Endothelial cell of umbilical vein (primary cell): ENCODE data around the gene CAMK2D. TPM values are rescaled to one million over a fixed set of nuclear protein-coding genes. Genes with fewer than 3 reads are reported as not detected.

Source experiments
- BruUV-seq: library from RNA; stranded (reverse); fragments of 400-500 nt; replicated peaks from 2 replicates; lab custom pipeline; 2021; lab: Mats Ljungman, UMichigan
- CTCF ChIA-PET: fragments of 300-600, 350-600 bp; sonication (Branson Sonifier 250); formaldehyde crosslinking; loops from one replicate; lab custom pipeline; 2021; ENCODE audit warnings: antibody characterized with exemption, inconsistent platforms; lab: Charles Lee
- POLR2A ChIA-PET: fragments of 300-600, 350-600 bp; sonication (Branson Sonifier 250); formaldehyde crosslinking; loops from one replicate; lab custom pipeline; 2021; ENCODE audit warnings: antibody characterized with exemption, inconsistent platforms; lab: Charles Lee
- DNase-seq: peaks from one replicate; pipeline ENCODE4 v3.0.0-alpha.2; 2011; ENCODE audit warnings: low read depth, low spot score
- FAIRE-seq: peaks from 2 replicates; lab custom pipeline; 2011; peaks lifted over from hg19 to GRCh38; lab: Jason Lieb, UNC
- H2AFZ ChIP-seq: 2 replicates; pipeline ENCODE4 v1.6.0; 2012; ENCODE audit warnings: low read depth, low read length, control low read depth, inconsistent platforms
- H3K27ac ChIP-seq: 2 replicates; pipeline ENCODE4 v1.5.1; 2011; ENCODE audit warnings: low read depth, mild to moderate bottlenecking, control low read depth, low read length, moderate library complexity; ENCODE audit not compliant: insufficient read depth
- H3K27me3 ChIP-seq, 2 experiments: 2 replicates each; pipeline versions ENCODE4 v1.6.0 to v1.6.1; 2011; ENCODE audit warnings: low read length in 2 of 2, mixed read lengths in 1 of 2; ENCODE audit not compliant: control insufficient read depth in 2 of 2, insufficient read depth in 2 of 2
- H3K36me3 ChIP-seq, 2 experiments: 2 replicates in 1 of 2; 3 replicates in 1 of 2; pipeline ENCODE4 v1.5.1; 2011; ENCODE audit warnings: low read length in 2 of 2, mild to moderate bottlenecking in 1 of 2, moderate library complexity in 1 of 2; ENCODE audit not compliant: control insufficient read depth in 2 of 2, insufficient read depth in 2 of 2; ENCODE audit errors: extremely low read depth in 1 of 2
- H3K4me1 ChIP-seq: 3 replicates; pipeline ENCODE4 v1.5.1; 2011; ENCODE audit warnings: mild to moderate bottlenecking, low read length; ENCODE audit not compliant: control insufficient read depth, insufficient read depth; ENCODE audit errors: extremely low read depth
- H3K4me2 ChIP-seq: 2 replicates; pipeline ENCODE4 v1.6.1; 2011; ENCODE audit warnings: low read length, control low read depth, mixed read lengths; ENCODE audit not compliant: insufficient read depth
- H3K4me3 ChIP-seq, 3 experiments: fragments of 200-600 bp in 1 of 3; sonication (generic), shearing (Covaris generic) in 1 of 3; replicated peaks in 1 of 3; 2 replicates each; pipeline ENCODE4 v1.5.1; 2011 to 2016; ENCODE audit warnings: control low read depth in 3 of 3, low read length in 3 of 3, mild to moderate bottlenecking in 2 of 3, inconsistent platforms in 1 of 3, low read depth in 1 of 3, moderate library complexity in 1 of 3; ENCODE audit not compliant: insufficient read depth in 1 of 3
- H3K79me2 ChIP-seq: 2 replicates; pipeline ENCODE4 v1.6.0; 2012; ENCODE audit warnings: low read length, inconsistent platforms; ENCODE audit not compliant: control insufficient read depth, insufficient read depth
- H3K9ac ChIP-seq: replicated peaks from 2 replicates; pipeline ENCODE3; 2011; ENCODE audit warnings: low read length, control low read depth; ENCODE audit not compliant: insufficient read depth; ENCODE audit errors: extremely low read depth
- H3K9me1 ChIP-seq: replicated peaks from 3 replicates; pipeline ENCODE4 v1.6.0; 2011; ENCODE audit warnings: mild to moderate bottlenecking, low read length; ENCODE audit not compliant: control insufficient read depth, insufficient read depth; ENCODE audit errors: extremely low read depth
- H3K9me3 ChIP-seq: replicated peaks from 2 replicates; pipeline ENCODE4 v1.5.1; 2012; ENCODE audit warnings: low read length, inconsistent platforms; ENCODE audit not compliant: control insufficient read depth, insufficient read depth
- H4K20me1 ChIP-seq: replicated peaks from 2 replicates; pipeline ENCODE3; 2011; ENCODE audit warnings: mild to moderate bottlenecking, low read length; ENCODE audit not compliant: control insufficient read depth, insufficient read depth; ENCODE audit errors: extremely low read depth
- CTCF ChIP-seq, 2 donors: IDR thresholded peaks; 1 replicate in 1 of 2; 2 replicates in 1 of 2; pipeline ENCODE4 v1.5.1; 2011; ENCODE audit warnings: low read length in 2 of 2, mild to moderate bottlenecking in 2 of 2, moderate library complexity in 2 of 2, control low read depth in 1 of 2, inconsistent platforms in 1 of 2, low read depth in 1 of 2; ENCODE audit not compliant: insufficient read depth in 1 of 2; ENCODE audit errors: extremely low read depth in 1 of 2
- EZH2 ChIP-seq: IDR thresholded peaks from 2 replicates; pipeline ENCODE4 v1.6.1; 2012; ENCODE audit warnings: borderline replicate concordance, low read depth, mild to moderate bottlenecking, moderate library complexity, low read length, inconsistent platforms; ENCODE audit not compliant: severe bottlenecking
- FOS ChIP-seq: IDR thresholded peaks from 2 replicates; pipeline ENCODE4 v1.6.1; 2011; ENCODE audit warnings: mild to moderate bottlenecking, low read length, moderate library complexity, borderline replicate concordance; ENCODE audit not compliant: insufficient read depth
- GATA2 ChIP-seq: IDR thresholded peaks from 2 replicates; pipeline ENCODE4 v1.7.0; 2011; ENCODE audit warnings: low read depth, mild to moderate bottlenecking, moderate library complexity, mixed read lengths, low read length; ENCODE audit not compliant: insufficient read length, insufficient read depth
- JUN ChIP-seq: IDR thresholded peaks from 2 replicates; pipeline ENCODE4 v1.6.1; 2011; ENCODE audit warnings: borderline replicate concordance, low read depth; ENCODE audit not compliant: insufficient read length, insufficient read depth
- MAX ChIP-seq: IDR thresholded peaks from 2 replicates; pipeline ENCODE4 v1.6.1; 2011; ENCODE audit not compliant: insufficient read depth, insufficient read length
- MYC ChIP-seq: IDR thresholded peaks from one replicate; pipeline ENCODE4 v1.6.1; 2011; ENCODE audit warnings: mild to moderate bottlenecking, low read depth, low read length
- POLR2A ChIP-seq: IDR thresholded peaks from 2 replicates; pipeline ENCODE4 v1.6.1; 2012; ENCODE audit warnings: low read depth, mild to moderate bottlenecking, control low read depth, low read length
- POLR2AphosphoS5 ChIP-seq: IDR thresholded peaks from 2 replicates; pipeline ENCODE4 v1.6.1; 2012; ENCODE audit warnings: low read depth, mild to moderate bottlenecking, control low read depth, low read length, moderate library complexity; ENCODE audit not compliant: insufficient read depth
- dilution Hi-C: fragments of 300-500 bp; cut with MboI; formaldehyde crosslinking; loops from one replicate; pipeline ENCODE4 v1.15.0; 2019; ENCODE audit warnings: low sequenced_read_pairs; ENCODE audit not compliant: extremely low pct_ligation_motif_present
- intact Hi-C: fragments of 100-400 bp; cut with micrococcal nuclease; formaldehyde crosslinking; loops from one replicate; pipeline ENCODE4 v1.10.0; 2022
- polyA plus RNA-seq, 4 experiments: library from polyadenylated mRNA; depleted of rRNA in 3 of 4; stranded (reverse) in 3 of 4; unstranded in 1 of 4; fragments of >200 nt; gene quantifications; 2 replicates each; pipeline versions ENCODE4 v1.2.1 to v1.2.3, GENCODE V29; 2011 to 2012; ENCODE audit warnings: missing spikeins in 1 of 4
- total RNA-seq: library from RNA; stranded (reverse); gene quantifications from 2 replicates; pipeline ENCODE4 v1.2.3, GENCODE V29; 2021

CAMK2D gene
- total and polyA plus RNA-seq, 2 donors (not counting 3 experiments of a cell fraction or from before 2014, with no cell fraction given), result 10.4 to 30.7 TPM

- H3K27me3 ChIP-seq, result no peaks in the 10 kb centered on the region
- no peak for FAIRE-seq
- H3K9me3 ChIP-seq, result no peaks in the 10 kb centered on the region
- no peaks in the 10 kb centered on the region for H4K20me1 ChIP-seq
- H3K4me1 ChIP-seq, result peaks cover 5% of the 10 kb centered on the region
- ChIA-PET POLR2A (no interaction called here), CTCF (interaction anchor here (1.3 kb wide), 1 partner anchor 16 kb away, joined by 3 read pairs; no protein-coding TSS in a partner anchor)
- no peaks in the 10 kb centered on the region for H3K36me3 ChIP-seq
- H3K9me1 ChIP-seq, result no peaks in the 10 kb centered on the region
- H3K9ac ChIP-seq, result no peak overlapping the region
- no TSS peak for BruUV-seq
- no peak for DNase-seq
- H3K4me2 ChIP-seq, result no peak overlapping the region
- dilution Hi-C loops (no loop called here), intact Hi-C loops (no loop called here)
- TF ChIP-seq FOS (no peak), GATA2 (no peak), MAX (no peak), MYC (no peak), JUN (no peak), EZH2 (no peak), CTCF (IDR thresholded peaks at IDR 0.05; ENCODE audit: extremely low read depth in 1 of 2, insufficient read depth in 1 of 2, low read depth in 1 of 2, low read length in 2 of 2) (no peak), POLR2A (no peak), POLR2AphosphoS5 (no peak)
- no peak overlapping the region for H2AFZ ChIP-seq
- H3K27ac ChIP-seq, result no peak overlapping the region
- no peak overlapping the region for H3K4me3 ChIP-seq
- no peaks in the 10 kb centered on the region for H3K79me2 ChIP-seq
These were observed 5.3 kb upstream of the CAMK2D start for GRCh38 chr4:113766882-113767281.
